RKO (cell line): ENCODE measurements around the gene UPF3A.
"Not testable (repeated sequence)": the region's sequence is repeated elsewhere in the genome, so short reads cannot be mapped to it uniquely, and the experiment has no call there.

Experiments used
- DNase-seq: peaks from one replicate; pipeline ENCODE4 v3.0.0-alpha.2; 2016; ENCODE audit warnings: low spot score

UPF3A gene

DNA sequence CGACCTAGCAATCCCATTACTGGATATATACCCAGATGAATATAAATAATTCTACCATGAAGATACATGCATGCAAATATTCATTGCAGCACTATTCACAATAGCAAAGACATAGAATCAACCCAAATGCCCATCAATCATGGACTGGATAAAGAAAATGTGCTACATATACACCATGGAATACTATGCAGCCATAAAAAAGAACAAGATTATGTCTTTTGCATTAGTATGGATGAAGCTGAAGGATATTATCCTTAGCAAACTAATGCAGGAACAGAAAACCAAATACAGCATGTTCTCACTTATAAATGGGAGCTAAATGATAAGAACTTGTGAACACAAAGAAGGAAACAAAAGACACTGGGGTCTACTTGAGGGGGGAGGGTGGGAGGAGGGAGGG lies 55.1 kb downstream of the UPF3A start:
- DNase-seq = not testable (repeated sequence)

DNA sequence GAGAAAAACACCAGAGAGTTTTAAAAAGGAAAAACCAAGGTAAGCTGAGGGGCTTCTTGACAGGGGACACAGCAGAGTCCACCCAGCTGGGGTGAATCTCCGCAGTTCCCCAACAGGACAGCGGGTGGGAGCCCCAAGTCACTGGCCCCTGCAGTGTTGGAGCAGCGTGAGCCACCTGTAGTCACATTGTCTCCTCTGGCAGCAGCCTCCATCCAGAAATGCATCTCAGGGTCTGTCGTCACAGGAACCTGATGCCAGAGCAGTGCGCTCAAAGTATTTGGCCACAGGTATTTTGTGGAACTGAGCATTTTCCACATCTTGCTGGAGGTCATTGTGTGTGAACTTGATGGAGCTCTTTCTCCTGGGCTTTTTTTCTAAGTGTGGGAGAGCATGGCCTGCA lies 57.6 kb downstream of the UPF3A start:
- no peak for DNase-seq

DNA sequence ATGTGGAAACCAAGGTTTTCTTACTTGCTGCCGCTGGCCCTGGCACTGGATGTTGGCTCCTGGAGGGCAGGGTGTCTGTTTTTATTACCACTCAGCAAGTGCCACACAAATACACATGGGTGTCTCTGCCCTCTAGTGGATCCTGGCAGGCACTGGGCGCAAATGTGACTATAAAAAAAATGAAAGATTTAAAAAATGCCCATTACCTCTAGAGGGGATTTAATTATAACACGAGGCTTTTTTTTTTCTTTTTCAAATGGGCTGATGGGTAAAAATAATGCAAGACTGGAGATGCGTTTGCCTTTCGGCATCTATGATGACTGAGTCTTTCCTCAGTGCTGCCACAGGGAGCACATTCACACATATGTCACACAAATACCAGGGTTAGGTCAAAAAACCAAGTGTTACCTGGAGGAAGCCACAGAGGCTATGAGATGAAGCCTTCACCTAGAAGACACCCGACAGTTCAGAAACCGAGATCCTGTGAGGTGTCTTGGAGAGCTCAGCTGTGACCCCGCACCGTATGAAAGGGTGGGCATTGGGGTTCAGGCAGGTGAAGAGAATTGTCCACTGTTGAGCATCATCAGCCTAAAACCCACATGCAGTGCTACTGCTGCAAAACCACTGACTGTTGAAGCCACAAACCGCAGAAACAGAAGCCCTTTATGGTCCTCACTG lies 58.6 kb downstream of the UPF3A start:
- DNase-seq = peak; percentile 84

DNA sequence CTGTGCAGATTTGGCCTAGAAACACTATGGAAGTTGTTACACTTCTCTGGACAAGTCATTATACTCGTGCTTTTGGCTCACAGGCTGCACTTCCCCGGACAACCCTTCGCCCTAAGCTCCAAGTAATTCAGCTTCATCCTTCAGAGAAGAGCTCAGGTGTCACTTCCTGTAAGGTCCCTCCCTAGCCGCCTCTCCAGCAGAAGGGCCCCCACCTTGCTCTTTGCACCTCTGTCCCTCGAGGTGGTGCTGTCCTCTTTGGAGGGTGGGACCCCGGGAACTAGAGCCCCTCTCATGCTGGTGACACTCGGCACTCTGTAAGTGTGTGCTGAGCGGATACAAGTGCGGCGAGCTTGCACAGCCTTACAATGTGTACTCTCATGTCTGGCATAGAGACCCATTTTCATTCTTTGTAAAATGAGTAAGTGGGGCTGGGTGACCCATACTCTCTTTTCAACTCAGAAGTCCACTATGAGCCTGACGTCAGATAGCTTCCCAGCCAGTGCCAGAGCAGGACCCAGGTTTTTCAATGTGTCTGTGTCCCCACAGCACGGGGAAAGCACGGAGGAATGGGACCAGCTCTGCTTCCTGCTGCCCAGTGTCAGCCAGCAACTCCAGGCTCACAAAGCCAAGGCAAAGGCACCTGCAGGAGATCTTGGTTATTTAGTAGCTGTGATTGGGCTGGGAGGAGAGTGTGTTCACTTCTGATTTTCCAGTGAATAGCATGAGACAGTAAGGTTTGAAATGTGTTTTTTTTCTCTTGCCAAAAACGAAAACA lies 59.8 kb downstream of the UPF3A start:
- DNase-seq = no peak

DNA sequence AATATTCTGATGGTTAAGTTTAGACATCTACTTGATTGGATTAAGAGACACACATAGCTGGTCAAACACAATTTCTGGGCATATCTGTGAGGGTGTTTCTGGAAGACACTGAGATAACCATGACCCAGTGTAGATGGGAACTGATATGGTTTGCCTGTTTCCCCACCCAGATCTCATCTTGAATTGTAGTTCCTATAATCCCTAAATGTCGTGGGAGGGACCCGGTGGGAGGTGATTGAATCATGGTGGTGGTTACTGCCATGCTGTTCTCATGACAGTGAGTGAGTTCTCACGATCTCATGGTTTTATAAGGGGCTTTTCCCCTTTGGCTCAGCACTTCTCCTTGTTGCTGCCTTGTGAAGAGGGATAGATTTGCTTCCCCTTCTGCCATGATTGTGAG lies 65.9 kb downstream of the UPF3A start:
- DNase-seq = not testable (repeated sequence)

DNA sequence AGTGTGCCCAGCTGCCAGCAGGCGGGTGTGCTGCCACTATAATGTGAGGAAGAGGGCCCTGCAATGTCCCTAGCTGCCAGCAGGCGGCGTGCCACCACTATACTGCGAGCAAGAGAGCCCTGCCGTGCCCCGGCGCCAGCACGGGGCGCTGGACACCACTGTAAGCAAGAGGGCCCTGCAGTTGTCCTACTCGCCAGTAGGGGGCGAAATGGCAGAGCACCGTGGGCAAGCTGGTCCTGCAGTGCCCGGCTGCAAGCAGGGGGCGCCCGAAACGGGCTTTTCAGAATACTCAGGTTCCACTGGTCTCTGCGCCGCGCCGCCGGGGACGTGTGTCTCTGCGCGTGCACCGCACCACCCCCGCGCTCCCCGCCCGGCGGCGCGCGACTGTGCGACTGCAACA lies 71.4 kb downstream of the UPF3A start:
- DNase-seq = peak; percentile 63

DNA sequence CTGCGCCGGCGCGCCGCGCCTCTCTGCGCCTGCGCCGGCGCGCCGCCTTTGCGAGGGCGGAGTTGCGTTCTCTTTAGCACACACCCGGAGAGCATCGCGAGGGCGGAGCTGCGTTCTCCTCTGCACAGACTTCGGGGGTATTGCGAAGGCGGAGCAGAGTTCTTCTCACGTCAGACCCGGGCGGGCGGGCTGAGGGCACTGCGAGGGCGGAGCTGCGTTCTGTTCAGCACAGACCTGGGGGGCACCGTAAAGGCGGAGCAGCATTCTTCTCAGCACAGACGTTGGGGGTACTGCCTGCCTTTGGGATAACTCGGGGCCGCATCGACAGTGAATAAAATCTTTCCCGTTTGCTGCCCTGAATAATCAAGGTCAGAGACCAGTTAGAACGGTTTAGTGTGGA lies 72.0 kb downstream of the UPF3A start:
- DNase-seq = not testable (repeated sequence)
